H1 (cell line): Measurements from ENCODE around the gene DNAAF5. TPM values are rescaled to one million over a fixed set of nuclear protein-coding genes. Genes with fewer than 3 reads are reported as not detected.

Source experiments
- BACH1 ChIP-seq: IDR thresholded peaks from 2 replicates; pipeline ENCODE4 v1.6.1; 2012; ENCODE audit warnings: low read length, improper control_type of control experiment
- CHD2 ChIP-seq: IDR thresholded peaks from 2 replicates; pipeline ENCODE4 v1.6.1; 2012; ENCODE audit warnings: low read length, improper control_type of control experiment
- CHD7 ChIP-seq: fragments of 300-600 bp; sonication (generic); IDR thresholded peaks from 2 replicates; pipeline ENCODE4 v1.7.1; 2012; ENCODE audit warnings: low read length, moderate library complexity, mild to moderate bottlenecking, inconsistent platforms; ENCODE audit not compliant: insufficient replicate concordance
- MAFK ChIP-seq: IDR thresholded peaks from 2 replicates; pipeline ENCODE4 v1.6.1; 2012; ENCODE audit warnings: low read depth, mild to moderate bottlenecking, improper control_type of control experiment, low read length
- MAX ChIP-seq: IDR thresholded peaks from 2 replicates; pipeline ENCODE4 v1.6.1; 2012; ENCODE audit warnings: inconsistent platforms
- SIN3A ChIP-seq, 2 experiments: IDR thresholded peaks in 1 of 2; conservative IDR thresholded peaks in 1 of 2; 2 replicates each; pipeline ENCODE4 v1.6.1; 2011 to 2012; ENCODE audit warnings: low read length in 2 of 2, improper control_type of control experiment in 1 of 2, low read depth in 1 of 2, mild to moderate bottlenecking in 1 of 2
- SRF ChIP-seq: IDR thresholded peaks from 2 replicates; pipeline ENCODE4 v1.6.1; 2011; ENCODE audit warnings: mild to moderate bottlenecking, low read depth, low read length, moderate library complexity
- TBP ChIP-seq: IDR thresholded peaks from 2 replicates; pipeline ENCODE4 v1.6.1; 2011; ENCODE audit warnings: low read depth, low read length, improper control_type of control experiment
- TEAD4 ChIP-seq: IDR thresholded peaks from 2 replicates; pipeline ENCODE4 v1.6.1; 2012; ENCODE audit warnings: low read depth, low read length, inconsistent platforms, mixed read lengths
- polyA plus RNA-seq, 7 experiments: library from polyadenylated mRNA; depleted of rRNA in 3 of 7; stranded (reverse) in 5 of 7; unstranded in 2 of 7; fragments of >200 nt in 5 of 7; fragments of 200-250 nt in 2 of 7; gene quantifications; 1 replicate in 5 of 7; 2 replicates in 1 of 7; 4 replicates in 1 of 7; pipeline versions ENCODE4 v1.2.1 to v1.2.3, GENCODE V29; 2011 to 2013; ENCODE audit warnings: missing spikeins in 2 of 7, mixed read lengths in 2 of 7
- total RNA-seq: library from RNA; stranded (reverse); fragmentation: NEBNext Ultra II Directional; extraction: Animal tissue kit (Norgen Biotek cat#: 25700); gene quantifications from 2 replicates; pipeline ENCODE4 v1.2.1, GENCODE V29; 2021
- TF ChIP-seq, protein P1 (sequence below): IDR thresholded peaks from 2 replicates; pipeline ENCODE4 v1.6.1; 2012; ENCODE audit warnings: low read length, inconsistent platforms

Gene DNAAF5
- total and polyA plus RNA-seq, 2 of the 8 experiments (the other 6 are each of a cell fraction or from before 2014, with no cell fraction given), result 55.1 to 95.9 TPM

- TF ChIP-seq CHD7, result no peak
- TF ChIP-seq, protein P1, sequence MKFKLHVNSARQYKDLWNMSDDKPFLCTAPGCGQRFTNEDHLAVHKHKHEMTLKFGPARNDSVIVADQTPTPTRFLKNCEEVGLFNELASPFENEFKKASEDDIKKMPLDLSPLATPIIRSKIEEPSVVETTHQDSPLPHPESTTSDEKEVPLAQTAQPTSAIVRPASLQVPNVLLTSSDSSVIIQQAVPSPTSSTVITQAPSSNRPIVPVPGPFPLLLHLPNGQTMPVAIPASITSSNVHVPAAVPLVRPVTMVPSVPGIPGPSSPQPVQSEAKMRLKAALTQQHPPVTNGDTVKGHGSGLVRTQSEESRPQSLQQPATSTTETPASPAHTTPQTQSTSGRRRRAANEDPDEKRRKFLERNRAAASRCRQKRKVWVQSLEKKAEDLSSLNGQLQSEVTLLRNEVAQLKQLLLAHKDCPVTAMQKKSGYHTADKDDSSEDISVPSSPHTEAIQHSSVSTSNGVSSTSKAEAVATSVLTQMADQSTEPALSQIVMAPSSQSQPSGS, result no peak
- no peak for TF ChIP-seq SIN3A (conservative IDR thresholded peaks at IDR 0.05 in 1 of 2, IDR thresholded peaks at IDR 0.05 in 1 of 2; ENCODE audit: low read depth in 1 of 2, low read length in 2 of 2)
- TF ChIP-seq MAFK, result no peak
- TF ChIP-seq TBP, result no peak
- no peak for TF ChIP-seq BACH1
- TF ChIP-seq MAX, result no peak
- no peak for TF ChIP-seq CHD2
- no peak for TF ChIP-seq TEAD4
- no peak for TF ChIP-seq SRF
These were observed 67.7 kb downstream of the DNAAF5 start (continued) for GRCh38 chr7:794207-794606.
